HepG2 (cell line): ENCODE data around the gene PPP6R2. TPM values are rescaled to one million over a fixed set of nuclear protein-coding genes. Genes with fewer than 3 reads are reported as not detected.

ENCODE experiments used
- ATAC-seq: fragments of 200-7000 bp; cut with Tn5 transposase; 3 replicates; pipeline ENCODE4 v1.9.1; 2020; ENCODE audit warnings: mild to moderate bottlenecking, moderate library complexity
- BruUV-seq: library from RNA; stranded (reverse); fragments of 400-500 nt; replicated peaks from 2 replicates; lab custom pipeline; 2021; lab: Mats Ljungman, UMichigan
- CTCF ChIA-PET: fragments of 300-600 bp; formaldehyde crosslinking; extraction: SDS; loops from one replicate; lab custom pipeline; 2021; ENCODE audit warnings: low total read pairs, inconsistent platforms, low intra/inter-chr PET ratio; lab: Yijun Ruan, JAX
- POLR2A ChIA-PET: fragments of 350-600 bp; sonication (Branson Sonifier 250); formaldehyde crosslinking; loops from one replicate; lab custom pipeline; 2020; ENCODE audit warnings: antibody characterized with exemption, inconsistent platforms; lab: Yijun Ruan, JAX
- DNase-seq: peaks from one replicate; pipeline ENCODE4 v3.0.0-alpha.2; 2015; ENCODE audit warnings: low spot score
- FAIRE-seq: peaks from 3 replicates; lab custom pipeline; 2011; peaks lifted over from hg19 to GRCh38; lab: Jason Lieb, UNC
- H2AFZ ChIP-seq: one replicate; pipeline ENCODE4 v1.6.1; 2011; ENCODE audit warnings: low read length, inconsistent platforms
- H3K27ac ChIP-seq: fragments of 300-600 bp; 3 replicates; pipeline ENCODE4 v1.8.0; 2011; ENCODE audit warnings: mixed run types, mild to moderate bottlenecking, mixed read lengths, low read length, inconsistent platforms; ENCODE audit not compliant: insufficient read depth; ENCODE audit errors: extremely low read length
- H3K27me3 ChIP-seq, 2 experiments: fragments of 200-600 bp in 1 of 2; 2 replicates in 1 of 2; 3 replicates in 1 of 2; pipeline versions ENCODE4 v1.6.0 to v1.8.0; 2011; ENCODE audit warnings: low read length in 2 of 2, mild to moderate bottlenecking in 2 of 2, moderate library complexity in 2 of 2, inconsistent platforms in 1 of 2; ENCODE audit not compliant: insufficient read depth in 2 of 2, control insufficient read depth in 1 of 2
- H3K36me3 ChIP-seq, 2 experiments: fragments of 200-600 bp in 1 of 2; replicated peaks in 1 of 2; 2 replicates in 1 of 2; 3 replicates in 1 of 2; pipeline versions ENCODE4 v1.5.1 to v1.8.0; 2011; ENCODE audit warnings: low read length in 2 of 2, inconsistent platforms in 1 of 2; ENCODE audit not compliant: insufficient read depth in 2 of 2, control insufficient read depth in 1 of 2
- H3K4me1 ChIP-seq: 2 replicates; pipeline ENCODE4 v1.5.1; 2012; ENCODE audit warnings: low read length, inconsistent platforms; ENCODE audit not compliant: insufficient read depth
- H3K4me2 ChIP-seq: 2 replicates; pipeline ENCODE4 v1.6.0; 2011; ENCODE audit warnings: low read depth, low read length, inconsistent platforms
- H3K4me3 ChIP-seq, 3 experiments: fragments of 200-600 bp in 1 of 3; sonication (generic), shearing (Covaris generic) in 1 of 3; replicated peaks in 1 of 3; 2 replicates each; pipeline ENCODE4 v1.5.1; 2011 to 2016; ENCODE audit warnings: low read length in 3 of 3, inconsistent platforms in 2 of 3, low read depth in 2 of 3, mild to moderate bottlenecking in 2 of 3, control low read depth in 1 of 3, mixed read lengths in 1 of 3; ENCODE audit not compliant: insufficient read depth in 1 of 3
- H3K79me2 ChIP-seq: one replicate; pipeline ENCODE4 v1.6.1; 2011; ENCODE audit warnings: low read length, inconsistent platforms; ENCODE audit not compliant: insufficient read depth
- H3K9ac ChIP-seq: 2 replicates; pipeline ENCODE4 v1.6.0; 2011; ENCODE audit warnings: mild to moderate bottlenecking, low read depth, low read length, inconsistent platforms; ENCODE audit not compliant: insufficient read depth
- H3K9me3 ChIP-seq: 2 replicates; pipeline ENCODE4 v1.5.1; 2012; ENCODE audit warnings: mild to moderate bottlenecking, low read length
- H4K20me1 ChIP-seq: 2 replicates; pipeline ENCODE4 v1.6.0; 2011; ENCODE audit warnings: inconsistent platforms, mild to moderate bottlenecking, low read length, moderate library complexity; ENCODE audit not compliant: insufficient read depth
- BCL6 ChIP-seq: IDR thresholded peaks from 2 replicates; pipeline ENCODE4 v1.6.1; 2016; ENCODE audit warnings: missing genetic modification reagents, missing compliant biosample characterization
- E2F5 ChIP-seq: sonication (generic); formaldehyde crosslinking; conservative IDR thresholded peaks from 2 replicates; pipeline ENCODE4 v1.4.0; 2020; ENCODE audit warnings: missing genetic modification reagents
- ESRRA ChIP-seq: sonication (generic); formaldehyde crosslinking; IDR thresholded peaks from 2 replicates; pipeline ENCODE4 v1.5.1; 2020; ENCODE audit warnings: mild to moderate bottlenecking, low read depth, missing genetic modification reagents
- ETV5 ChIP-seq: IDR thresholded peaks from 2 replicates; pipeline ENCODE4 v1.6.1; 2018; ENCODE audit warnings: missing biosample characterization, missing genetic modification reagents, inconsistent platforms, borderline replicate concordance
- FOXA3 ChIP-seq: IDR thresholded peaks from 2 replicates; pipeline ENCODE4 v1.6.1; 2016; ENCODE audit warnings: missing genetic modification reagents, missing compliant biosample characterization
- FOXP1 ChIP-seq, 2 experiments: fragments of 450-650 bp in 1 of 2; IDR thresholded peaks; 2 replicates each; pipeline ENCODE4 v1.6.1; 2017 to 2018; ENCODE audit warnings: antibody characterized with exemption in 1 of 2
- GABPB1 ChIP-seq: IDR thresholded peaks from 2 replicates; pipeline ENCODE4 v1.6.1; 2016; ENCODE audit warnings: mild to moderate bottlenecking, missing genetic modification reagents, moderate library complexity, missing compliant biosample characterization
- HNRNPLL ChIP-seq: fragments of 200-400 bp; formaldehyde crosslinking; IDR thresholded peaks from 2 replicates; pipeline ENCODE4 v1.6.1; 2017; ENCODE audit warnings: mild to moderate bottlenecking, low read depth, low read length; ENCODE audit not compliant: poor library complexity, severe bottlenecking
- KMT2B ChIP-seq: IDR thresholded peaks from 2 replicates; pipeline ENCODE4 v1.6.1; 2016; ENCODE audit warnings: missing genetic modification reagents, missing compliant biosample characterization
- MZF1 ChIP-seq: sonication (generic); formaldehyde crosslinking; IDR thresholded peaks from 2 replicates; pipeline ENCODE4 v1.8.1; 2023; ENCODE audit warnings: mild to moderate bottlenecking, missing genetic modification reagents, borderline replicate concordance
- NR2F1 ChIP-seq, 2 experiments: fragments of 450-650 bp in 1 of 2; formaldehyde crosslinking in 1 of 2; IDR thresholded peaks; 2 replicates each; pipeline versions ENCODE4 v1.5.0 to v1.6.1; 2016 to 2020; ENCODE audit warnings: mild to moderate bottlenecking in 1 of 2, missing compliant biosample characterization in 1 of 2, missing genetic modification reagents in 1 of 2, moderate library complexity in 1 of 2
- POGZ ChIP-seq: sonication (generic); formaldehyde crosslinking; IDR thresholded peaks from 2 replicates; pipeline ENCODE4 v1.4.0; 2020; ENCODE audit warnings: mild to moderate bottlenecking, missing genetic modification reagents
- SNAPC5 ChIP-seq: sonication (generic); formaldehyde crosslinking; IDR thresholded peaks from 2 replicates; pipeline ENCODE4 v1.8.1; 2023; ENCODE audit warnings: mild to moderate bottlenecking, missing genetic modification reagents, borderline replicate concordance
- STAT6 ChIP-seq: sonication (generic); formaldehyde crosslinking; IDR thresholded peaks from 2 replicates; pipeline ENCODE4 v1.4.0; 2020; ENCODE audit warnings: missing genetic modification reagents, mild to moderate bottlenecking, borderline replicate concordance
- TEAD3 ChIP-seq: optimal IDR thresholded peaks from 2 replicates; pipeline ENCODE3; 2016; ENCODE audit warnings: borderline replicate concordance
- ZNF331 ChIP-seq: sonication (generic); formaldehyde crosslinking; IDR thresholded peaks from 2 replicates; pipeline ENCODE4 v1.4.0; 2020; ENCODE audit warnings: missing genetic modification reagents
- ZNF546 ChIP-seq: sonication (generic); formaldehyde crosslinking; conservative IDR thresholded peaks from 2 replicates; pipeline ENCODE4 v1.8.1; 2023; ENCODE audit warnings: mild to moderate bottlenecking, missing genetic modification reagents
- ZNF563 ChIP-seq: sonication (generic); formaldehyde crosslinking; IDR thresholded peaks from 2 replicates; pipeline ENCODE4 v1.8.0; 2022; ENCODE audit warnings: mild to moderate bottlenecking, moderate library complexity, missing genetic modification reagents
- WGBS: methylation state at CpG from one replicate; pipeline ENCODE4 v1.1.6; 2017; ENCODE audit warnings: low lambda C conversion rate; 5-methylcytosine and 5-hydroxymethylcytosine counted together
- in situ Hi-C: cut with HindIII; loops from 2 replicates; pipeline ENCODE4 v1.10.0; 2017; ENCODE audit warnings: low pct_unique_long_range_greater_than_20kb; ENCODE audit not compliant: extremely low pct_ligation_motif_present
- intact Hi-C: fragments of 100-400 bp; cut with micrococcal nuclease; formaldehyde crosslinking; loops from one replicate; pipeline ENCODE4 v1.10.0; 2022; ENCODE audit not compliant: unreplicated experiment
- polyA plus RNA-seq, 8 experiments: library from polyadenylated mRNA; depleted of rRNA in 3 of 8; stranded (reverse) in 7 of 8; unstranded in 1 of 8; fragments of >200 nt; fragmentation: Illumina TruSeq in 4 of 8; extraction: Trizol in 4 of 8; gene quantifications; 2 replicates each; pipeline versions ENCODE4 v1.2.1 to v1.2.3, GENCODE V29; 2011 to 2016; ENCODE audit warnings: low read depth in 4 of 8, missing spikeins in 1 of 8, mixed read lengths in 1 of 8; ENCODE audit not compliant: insufficient read depth in 1 of 8
- total RNA-seq, 5 experiments: library from RNA; depleted of rRNA; stranded (reverse); fragments of >200 nt; fragmentation: Illumina TruSeq; extraction: Trizol; gene quantifications; 2 replicates each; pipeline ENCODE4 v1.2.3, GENCODE V29; 2016; ENCODE audit warnings: low read depth in 1 of 5

PPP6R2 gene
- total and polyA plus RNA-seq, 2 of the 13 experiments (the other 11 are each of a cell fraction or from before 2014, with no cell fraction given), result 55.0 to 102 TPM

GRCh38 chr22:50314081-50314454 is 29.1 kb upstream of the PPP6R2 start (continued):
- no peak for TF ChIP-seq SNAPC5 (CRISPR knock-in tag)
- TF ChIP-seq, all 625 proteins: peak for 2

GRCh38 chr22:50314455-50315288 is 28.5 kb upstream of the PPP6R2 start:
- 15% methylated on average over 18 of the region's 33 CpGs for WGBS
- intact Hi-C loops (no loop called here), in situ Hi-C loops (no loop called here)
- POLR2A ChIA-PET, result interaction anchor here (1.7 kb wide), 1 partner anchor 21 kb away, joined by 6 read pairs; no protein-coding TSS in a partner anchor
- peak overlapping the region; percentile 29; the same call in 1 of the 2 replicates for H3K9ac ChIP-seq
- ATAC-seq (peak; percentile 2; the same call in 1 of the 3 replicates), DNase-seq (no peak), FAIRE-seq (no peak)
- H3K9me3 ChIP-seq, result no peaks in the 10 kb centered on the region
- no peaks in the 10 kb centered on the region for H3K79me2 ChIP-seq
- H3K36me3 ChIP-seq, result no peaks in the 10 kb centered on the region
- no peaks in the 10 kb centered on the region for H4K20me1 ChIP-seq
- peaks cover 68% of the 10 kb centered on the region for H3K4me1 ChIP-seq
- peak overlapping the region in 2 of 3 experiments; percentile 22 to 64; a peak in 4 of 6 replicates for H3K4me3 ChIP-seq
- H2AFZ ChIP-seq, result no peak overlapping the region
- H3K4me2 ChIP-seq, result peak overlapping the region; percentile 75
- H3K27me3 ChIP-seq, result peaks cover 0 to 1% of the 10 kb centered on the region in 2 experiments; a peak in 3 of 5 replicates
- no TSS peak for BruUV-seq
- CTCF ChIA-PET, result no interaction called here
- H3K27ac ChIP-seq, result no peak overlapping the region
- TF ChIP-seq BCL6 (CRISPR knock-in tag) (no peak), ZNF563 (CRISPR knock-in tag) (0 out of 2 replicates have a peak, but pooled peaks have one; percentile 34), ZNF331 (CRISPR knock-in tag) (no peak), ZNF546 (CRISPR knock-in tag) (0 out of 2 replicates have a peak, but pooled peaks have one; percentile 30), TEAD3 (CRISPR knock-in tag) (peak; percentile 59), NR2F1 (CRISPR knock-in tag; IDR thresholded peaks at IDR 0.05) (peak in 1 of 2 experiments; percentile 39; a peak in 1 of 4 replicates), POGZ (CRISPR knock-in tag) (0 out of 2 replicates have a peak, but pooled peaks have one; percentile 16), GABPB1 (CRISPR knock-in tag) (peak; percentile 65; the same call in 1 of the 2 replicates), ESRRA (CRISPR knock-in tag) (peak; percentile 52; the same call in 1 of the 2 replicates), MZF1 (0 out of 2 replicates have a peak, but pooled peaks have one; percentile 20), ETV5 (CRISPR knock-in tag) (peak; percentile 92), E2F5 (CRISPR knock-in tag) (no peak), STAT6 (CRISPR knock-in tag) (no peak), HNRNPLL (peak; percentile 44), FOXA3 (CRISPR knock-in tag) (0 out of 2 replicates have a peak, but pooled peaks have one; percentile 17), KMT2B (CRISPR knock-in tag) (no peak), FOXP1 (IDR thresholded peaks at IDR 0.05) (no peak), FOXP1 (CRISPR knock-in tag; IDR thresholded peaks at IDR 0.05) (no peak)
